Measurements from ENCODE around the gene CAMK2B.

DNA sequence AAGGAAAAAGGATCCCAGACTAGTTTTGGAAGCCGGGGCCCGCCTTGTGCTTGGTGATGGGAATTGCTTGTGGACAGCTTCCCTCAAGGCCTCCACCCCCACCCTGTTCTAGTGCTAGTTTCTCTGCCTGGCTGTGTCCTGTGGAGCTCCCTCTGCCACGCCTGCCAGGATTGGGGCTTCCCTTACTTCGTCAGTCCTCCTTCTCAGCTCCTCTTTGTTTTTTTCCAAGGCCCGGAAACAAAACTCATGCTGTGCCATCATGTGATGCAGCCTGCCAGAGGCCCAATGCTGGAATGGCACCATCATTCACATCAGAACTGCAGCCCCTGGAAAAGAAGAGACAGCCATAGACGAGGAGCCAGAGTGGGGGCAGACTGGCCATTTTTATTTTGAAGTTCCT, 113.4 kb downstream of the CAMK2B start:
- no peak for TF ChIP-seq EGR1 (IDR thresholded peaks at IDR 0.05; ENCODE audit: low read depth)
- no peak for TF ChIP-seq POLR2A (IDR thresholded peaks at IDR 0.05; ENCODE audit: borderline replicate concordance, extremely low read depth, insufficient read depth, insufficient read length)
